Stimulated activated CD4-positive, alpha-beta T cell treated with anti-CD3 and anti-CD28 coated beads, Interleukin-4, amount 100 ng/mL, for 1 hour (primary cell): Measurements from ENCODE around the gene ADAM29.
"Not testable (repeated sequence)": the region's sequence is repeated elsewhere in the genome, so short reads cannot be mapped to it uniquely, and the experiment has no call there.

Experiments
- DNase-seq: peaks from one replicate; pipeline ENCODE4 v3.0.0-alpha.2; 2020

The ADAM29 gene

GRCh38 chr4:174972911-174973310 is 54.8 kb downstream of the ADAM29 start:
- DNase-seq, result no peak

GRCh38 chr4:174973336-174973735 is 55.2 kb downstream of the ADAM29 start:
- DNase-seq, result no peak

DNA sequence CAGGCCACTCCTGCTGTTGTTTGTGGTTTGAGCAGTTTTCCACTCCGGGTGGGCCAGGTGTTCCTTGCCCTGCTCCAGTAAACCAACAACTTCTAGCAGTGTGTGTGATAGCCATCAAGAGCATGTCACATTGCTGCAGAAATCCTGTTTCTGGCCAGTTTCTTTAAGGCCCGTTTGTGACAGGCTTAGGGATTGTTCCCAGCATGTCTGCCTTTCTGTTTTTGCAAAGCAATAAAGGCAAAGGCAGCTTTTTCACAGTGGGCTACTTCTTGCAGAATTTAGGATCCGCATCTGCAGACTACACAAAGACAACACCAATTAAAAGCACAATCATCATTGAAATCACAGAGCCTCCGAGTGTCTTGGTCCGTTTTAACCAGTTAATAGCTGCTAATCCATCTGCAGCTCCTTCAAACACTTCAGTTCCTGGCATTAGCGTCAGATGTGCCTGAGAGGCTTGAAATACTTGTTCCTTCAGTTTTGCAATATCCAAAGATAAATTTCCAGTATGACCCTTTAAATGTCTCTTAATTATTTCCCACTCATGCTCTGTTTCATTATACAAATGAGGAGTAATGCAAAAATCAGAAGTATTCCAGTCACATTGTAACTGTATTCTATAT is 65.1 kb downstream of the ADAM29 start:
- no peak for DNase-seq

- not testable (repeated sequence) for DNase-seq
Measured at GRCh38 chr4:174983870-174984269, 65.7 kb downstream of the ADAM29 start.

DNA sequence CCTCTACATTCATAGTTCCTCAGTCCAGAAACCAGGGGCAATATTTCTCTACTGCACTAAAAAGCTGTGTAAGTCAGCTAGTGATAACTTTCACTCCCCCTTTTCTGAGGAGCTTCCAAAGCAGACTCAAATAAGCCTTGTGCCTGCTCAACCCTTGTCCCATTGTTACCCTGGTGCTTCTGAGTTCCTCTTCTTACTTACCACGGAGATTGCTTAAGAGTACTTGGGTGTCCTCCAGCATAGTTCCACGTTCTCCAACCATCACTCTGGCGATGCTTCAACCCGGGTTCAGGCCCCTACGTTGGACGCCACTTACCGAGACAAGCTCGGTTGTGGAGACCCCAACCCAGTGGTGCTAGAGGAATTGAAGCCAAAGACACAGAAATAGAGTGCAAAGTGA is 71.6 kb downstream of the ADAM29 start:
- DNase-seq, result no peak

GRCh38 chr4:174993916-174994315 is 75.8 kb downstream of the ADAM29 start:
- no peak for DNase-seq

DNA sequence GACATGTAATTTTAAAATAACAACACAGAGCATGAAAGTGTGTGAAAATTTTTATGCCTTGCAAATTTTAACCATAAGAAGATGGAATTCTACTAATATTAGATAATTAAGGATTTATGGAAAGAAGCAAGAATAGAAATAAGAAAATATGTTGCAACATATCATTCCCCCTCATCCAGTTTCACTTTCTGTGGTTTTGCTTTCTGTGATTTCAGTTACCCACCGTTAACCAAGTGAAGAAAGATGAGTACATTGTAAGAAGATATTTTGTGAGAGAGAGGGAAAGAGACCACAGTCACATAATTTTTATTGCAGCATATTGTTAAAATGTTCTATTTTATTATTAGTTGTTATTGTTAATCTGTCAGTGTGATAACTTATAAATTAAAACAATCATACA is 77.9 kb downstream of the ADAM29 start:
- DNase-seq, result no peak

- no peak for DNase-seq
Measured at GRCh38 chr4:174999407-174999806, 81.2 kb downstream of the ADAM29 start.

GRCh38 chr4:175017751-175018150 is 99.6 kb downstream of the ADAM29 start:
- no peak for DNase-seq

DNA sequence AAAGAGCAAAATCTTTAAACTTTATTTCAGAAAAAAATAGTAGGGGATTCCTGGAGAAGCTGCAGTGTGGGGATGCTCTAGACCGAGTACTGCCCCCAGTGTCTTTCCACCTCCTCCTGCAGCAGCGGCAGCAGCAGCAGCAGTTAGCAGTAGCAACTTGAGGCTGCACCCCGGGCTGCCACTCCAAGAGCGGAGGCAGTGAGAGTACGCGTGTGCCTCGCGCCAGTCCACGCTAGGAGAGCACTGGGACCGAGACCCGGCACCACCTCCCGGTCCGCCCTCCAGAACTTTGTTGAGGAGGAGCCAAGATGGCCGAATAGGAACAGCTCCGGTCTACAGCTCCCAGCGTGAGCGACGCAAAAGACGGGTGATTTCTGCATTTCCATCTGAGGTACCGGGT is 101.3 kb downstream of the ADAM29 start:
- DNase-seq, result not testable (repeated sequence)
